B cell (primary cell): ENCODE data around the gene L3MBTL1. TPM values are rescaled to one million over a fixed set of nuclear protein-coding genes. Genes with fewer than 3 reads are reported as not detected.

Source experiments
- ATAC-seq: fragments of 200-7000 bp; cut with Tn5 transposase; one replicate; pipeline ENCODE4 v1.10.0; 2021; ENCODE audit warnings: low read depth, mild to moderate bottlenecking, moderate number of reproducible peaks, moderate library complexity
- CTCF ChIA-PET: fragments of 350-600 bp; sonication (Branson Sonifier 250); formaldehyde crosslinking; loops from one replicate; lab custom pipeline; 2021; ENCODE audit warnings: antibody characterized with exemption, inconsistent platforms; lab: Charles Lee
- POLR2A ChIA-PET: fragments of 350-600 bp; sonication (Branson Sonifier 250); formaldehyde crosslinking; loops from one replicate; lab custom pipeline; 2021; ENCODE audit warnings: antibody characterized with exemption; lab: Charles Lee
- DNase-seq: peaks from one replicate; pipeline ENCODE4 v3.0.0; 2013
- H2AFZ ChIP-seq: 2 replicates; pipeline ENCODE4 v1.6.1; 2012; ENCODE audit warnings: mild to moderate bottlenecking, low read depth, low read length; ENCODE audit not compliant: insufficient read depth, poor library complexity, severe bottlenecking
- H3K27ac ChIP-seq, 2 donors: 1 replicate in 1 of 2; 2 replicates in 1 of 2; pipeline ENCODE4 v1.5.1; 2012 to 2013; ENCODE audit warnings: low read length in 2 of 2, mild to moderate bottlenecking in 2 of 2, moderate library complexity in 1 of 2
- H3K27me3 ChIP-seq, 4 experiments: fragments of 200-600 bp in 1 of 4; sonication (generic) in 1 of 4; replicated peaks in 1 of 4; 1 replicate in 2 of 4; 2 replicates in 2 of 4; pipeline versions ENCODE4 v1.6.1 to v1.7.0; 2013 to 2016; ENCODE audit warnings: low read length in 3 of 4, mild to moderate bottlenecking in 2 of 4, mixed read lengths in 1 of 4, moderate library complexity in 1 of 4; ENCODE audit not compliant: insufficient read depth in 4 of 4, control insufficient read depth in 3 of 4; ENCODE audit errors: control extremely low read depth in 1 of 4
- H3K36me3 ChIP-seq, 2 experiments: replicated peaks in 1 of 2; 1 replicate in 1 of 2; 2 replicates in 1 of 2; pipeline versions ENCODE4 v1.6.1 to v1.7.1; 2013; ENCODE audit warnings: low read length in 1 of 2; ENCODE audit not compliant: insufficient read depth in 2 of 2, control insufficient read depth in 1 of 2; ENCODE audit errors: control extremely low read depth in 1 of 2, extremely low read depth in 1 of 2
- H3K4me1 ChIP-seq, 2 donors: fragments of 200-600 bp in 1 of 2; sonication (generic) in 1 of 2; 1 replicate in 1 of 2; 2 replicates in 1 of 2; pipeline versions ENCODE4 v1.5.1 to v1.6.1; 2013 to 2017; ENCODE audit warnings: low read length in 2 of 2; ENCODE audit not compliant: control insufficient read depth in 2 of 2, insufficient read depth in 2 of 2
- H3K4me2 ChIP-seq: replicated peaks from 2 replicates; pipeline ENCODE3; 2012; ENCODE audit warnings: mild to moderate bottlenecking, low read depth, low read length; ENCODE audit not compliant: poor library complexity, severe bottlenecking
- H3K4me3 ChIP-seq, 5 experiments: fragments of 200-600 bp in 1 of 5; sonication (generic) in 1 of 5; 1 replicate in 3 of 5; 2 replicates in 2 of 5; pipeline versions ENCODE4 v1.5.1 to v1.7.0; 2011 to 2016; ENCODE audit warnings: low read length in 4 of 5, mild to moderate bottlenecking in 4 of 5, low read depth in 2 of 5, control low read depth in 1 of 5, moderate library complexity in 1 of 5; ENCODE audit not compliant: insufficient read depth in 1 of 5; ENCODE audit errors: control extremely low read depth in 1 of 5, extremely low read depth in 1 of 5
- H3K79me2 ChIP-seq: fragments of 200-600 bp; sonication (generic); one replicate; pipeline ENCODE4 v1.6.0; 2016; ENCODE audit warnings: low read length; ENCODE audit not compliant: control insufficient read depth, insufficient read depth
- H3K9ac ChIP-seq: fragments of 200-600 bp; sonication (generic); 2 replicates; pipeline ENCODE4 v1.6.1; 2017; ENCODE audit warnings: mild to moderate bottlenecking, low read length, moderate library complexity
- H3K9me3 ChIP-seq, 3 donors: one replicate each; pipeline versions ENCODE4 v1.6.1 to v1.7.1; 2013; ENCODE audit warnings: low read length in 2 of 3; ENCODE audit not compliant: control insufficient read depth in 2 of 3, insufficient read depth in 1 of 3; ENCODE audit errors: control extremely low read depth in 1 of 3
- H4K20me1 ChIP-seq: 2 replicates; pipeline ENCODE4 v1.6.0; 2012; ENCODE audit warnings: mild to moderate bottlenecking, low read length; ENCODE audit not compliant: insufficient read depth, control insufficient read depth, poor library complexity, severe bottlenecking
- H3K27ac Mint-ChIP-seq: one replicate; pipeline ENCODE4 v1.8.0; 2021; ENCODE audit warnings: mixed read lengths
- H3K27me3 Mint-ChIP-seq: one replicate; pipeline ENCODE4 v1.8.0; 2021; ENCODE audit warnings: mixed read lengths
- H3K4me1 Mint-ChIP-seq: one replicate; pipeline ENCODE4 v1.8.0; 2021; ENCODE audit warnings: mixed read lengths
- H3K4me3 Mint-ChIP-seq: one replicate; pipeline ENCODE4 v1.8.0; 2021; ENCODE audit warnings: mixed read lengths
- H3K9me3 Mint-ChIP-seq: one replicate; pipeline ENCODE4 v1.8.0; 2022; ENCODE audit warnings: mixed read lengths; ENCODE audit not compliant: insufficient read depth
- EZH2 ChIP-seq: IDR thresholded peaks from 2 replicates; pipeline ENCODE4 v1.6.1; 2012; ENCODE audit warnings: borderline replicate concordance, low read depth, mild to moderate bottlenecking, moderate library complexity, low read length; ENCODE audit not compliant: insufficient read depth, poor library complexity, severe bottlenecking
- WGBS: methylation state at CpG from one replicate; pipeline ENCODE4 v1.1.5; 2013; ENCODE audit warnings: missing lambda C conversion rate; ENCODE audit not compliant: insufficient coverage; 5-methylcytosine and 5-hydroxymethylcytosine counted together
- intact Hi-C: fragments of 100-400 bp; cut with micrococcal nuclease; formaldehyde crosslinking; loops from one replicate; pipeline ENCODE4 v1.10.0; 2022
- polyA plus RNA-seq: library from polyadenylated mRNA; depleted of rRNA; stranded (reverse); fragments of >200 nt; gene quantifications from 2 replicates; pipeline ENCODE4 v1.2.3, GENCODE V29; 2012
- total RNA-seq, 2 donors: library from RNA; stranded (reverse); fragments of 120-200 nt in 1 of 2; gene quantifications; 1 replicate in 1 of 2; 2 replicates in 1 of 2; pipeline versions ENCODE4 v1.2.3 to v1.2.4, GENCODE V29; 2013 to 2022
- TF ChIP-seq, protein P1 (sequence below): fragments of 200-600 bp; IDR thresholded peaks from one replicate; pipeline ENCODE4 v1.8.0; 2022; ENCODE audit warnings: antibody characterized with exemption, mild to moderate bottlenecking

The L3MBTL1 gene
- total and polyA plus RNA-seq, 2 donors (not counting 1 experiment from before 2014, with no cell fraction given) = 15.6 to 31.4 TPM

DNA sequence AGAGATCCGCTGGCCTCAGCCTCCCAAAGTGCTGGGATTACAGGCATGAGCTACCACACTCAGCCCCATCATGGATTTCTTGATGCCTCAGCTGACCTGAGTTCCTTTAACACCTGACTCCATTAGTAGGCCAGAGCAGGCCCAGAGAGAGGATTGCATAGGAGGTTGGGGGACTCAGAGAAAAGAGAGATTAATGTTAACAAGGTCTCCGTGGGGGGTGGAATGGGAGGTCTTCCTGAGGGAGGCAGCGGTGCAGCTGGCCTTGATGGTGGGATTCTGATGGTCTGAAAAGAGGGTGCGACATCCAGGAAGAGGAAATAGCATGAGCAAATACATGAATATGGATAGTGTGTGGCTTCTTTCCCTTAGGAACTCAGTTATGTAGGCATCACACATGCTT is 61.2 kb downstream of the L3MBTL1 start:
- CTCF ChIA-PET = no interaction called here

DNA sequence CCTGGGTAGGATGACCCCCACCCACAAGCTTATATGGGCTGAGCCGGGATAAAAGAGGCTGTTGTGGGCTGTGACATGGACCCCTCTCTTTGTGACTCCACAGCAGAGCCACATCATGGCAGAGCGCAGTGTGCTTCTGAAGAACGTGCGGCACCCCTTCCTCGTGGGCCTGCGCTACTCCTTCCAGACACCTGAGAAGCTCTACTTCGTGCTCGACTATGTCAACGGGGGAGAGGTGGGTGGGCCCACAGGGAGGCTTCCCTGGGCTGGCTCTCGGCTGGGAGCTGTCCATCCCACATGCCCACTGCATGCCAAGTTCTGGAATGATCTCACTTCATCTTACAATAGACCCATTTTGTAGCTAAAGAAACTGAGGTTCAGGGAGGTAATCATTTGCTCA is 61.8 kb downstream of the L3MBTL1 start:
- ATAC-seq (no peak), DNase-seq (no peak)
- Mint-ChIP-seq H3K27me3 (no peaks in the 10 kb centered on the region), H3K9me3 (no peaks in the 10 kb centered on the region), H3K4me3 (no peak overlapping the region), H3K27ac (no peak overlapping the region), H3K4me1 (no peaks in the 10 kb centered on the region)
- Histone ChIP-seq H3K27ac (no peak overlapping the region), H3K36me3 (no peaks in the 10 kb centered on the region), H3K4me3 (no peak overlapping the region), H4K20me1 (no peaks in the 10 kb centered on the region), H3K9me3 (no peaks in the 10 kb centered on the region), H3K4me1 (no peaks in the 10 kb centered on the region), H3K4me2 (no peak overlapping the region), H3K79me2 (no peaks in the 10 kb centered on the region), H3K27me3 (no peaks in the 10 kb centered on the region), H3K9ac (no peak overlapping the region), H2AFZ (no peak overlapping the region)
- ChIA-PET CTCF (no interaction called here), POLR2A (no interaction called here)
- WGBS = 96% methylated on average over 9 of the region's 10 CpGs
- TF ChIP-seq EZH2 = no peak
- TF ChIP-seq, protein P1, sequence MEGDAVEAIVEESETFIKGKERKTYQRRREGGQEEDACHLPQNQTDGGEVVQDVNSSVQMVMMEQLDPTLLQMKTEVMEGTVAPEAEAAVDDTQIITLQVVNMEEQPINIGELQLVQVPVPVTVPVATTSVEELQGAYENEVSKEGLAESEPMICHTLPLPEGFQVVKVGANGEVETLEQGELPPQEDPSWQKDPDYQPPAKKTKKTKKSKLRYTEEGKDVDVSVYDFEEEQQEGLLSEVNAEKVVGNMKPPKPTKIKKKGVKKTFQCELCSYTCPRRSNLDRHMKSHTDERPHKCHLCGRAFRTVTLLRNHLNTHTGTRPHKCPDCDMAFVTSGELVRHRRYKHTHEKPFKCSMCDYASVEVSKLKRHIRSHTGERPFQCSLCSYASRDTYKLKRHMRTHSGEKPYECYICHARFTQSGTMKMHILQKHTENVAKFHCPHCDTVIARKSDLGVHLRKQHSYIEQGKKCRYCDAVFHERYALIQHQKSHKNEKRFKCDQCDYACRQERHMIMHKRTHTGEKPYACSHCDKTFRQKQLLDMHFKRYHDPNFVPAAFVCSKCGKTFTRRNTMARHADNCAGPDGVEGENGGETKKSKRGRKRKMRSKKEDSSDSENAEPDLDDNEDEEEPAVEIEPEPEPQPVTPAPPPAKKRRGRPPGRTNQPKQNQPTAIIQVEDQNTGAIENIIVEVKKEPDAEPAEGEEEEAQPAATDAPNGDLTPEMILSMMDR = no peak
- intact Hi-C loops = no loop called here

More for the DNA sequence above, 61.2 kb downstream of the L3MBTL1 start:
- WGBS = 96% methylated on average over 4 of the region's 4 CpGs
- Histone ChIP-seq H3K4me1 (no peaks in the 10 kb centered on the region), H3K79me2 (no peaks in the 10 kb centered on the region), H3K4me3 (no peak overlapping the region), H3K9ac (no peak overlapping the region), H3K9me3 (no peaks in the 10 kb centered on the region), H4K20me1 (no peaks in the 10 kb centered on the region), H3K27me3 (no peaks in the 10 kb centered on the region), H3K4me2 (no peak overlapping the region), H3K36me3 (no peaks in the 10 kb centered on the region), H2AFZ (no peak overlapping the region), H3K27ac (no peak overlapping the region)
- Mint-ChIP-seq H3K27ac (no peak overlapping the region), H3K9me3 (no peaks in the 10 kb centered on the region), H3K27me3 (no peaks in the 10 kb centered on the region), H3K4me1 (no peaks in the 10 kb centered on the region), H3K4me3 (no peak overlapping the region)
- intact Hi-C loops = no loop called here
- POLR2A ChIA-PET = no interaction called here
- TF ChIP-seq, protein P1 = no peak
- no peak for TF ChIP-seq EZH2
- no peak for DNase-seq
- no peak for ATAC-seq
